OCI-LY7 (cell line): ENCODE measurements around the gene PAPOLB.

ENCODE experiments used
- CTCF ChIP-seq: fragments of 200-600 bp; sonication (generic); conservative IDR thresholded peaks from 2 replicates; pipeline ENCODE4 v1.5.1; 2014; ENCODE audit warnings: mild to moderate bottlenecking, antibody characterized with exemption, low read length, moderate library complexity, mixed read lengths
- EZH2phosphoT487 ChIP-seq: fragments of 200-600 bp; sonication (generic); IDR thresholded peaks from 2 replicates; pipeline ENCODE4 v1.6.1; 2018; ENCODE audit warnings: low read depth, borderline replicate concordance, mild to moderate bottlenecking, mixed run types, antibody characterized with exemption, low read length, moderate library complexity, mixed read lengths

- no peak for TF ChIP-seq CTCF
- TF ChIP-seq EZH2phosphoT487 = no peak
Observed at GRCh38 chr7:4871930-4872675, 10.3 kb upstream of the PAPOLB start.
